ENCODE data around the gene SIL1.
"Not testable (repeated sequence)": the region's sequence is repeated elsewhere in the genome, so short reads cannot be mapped to it uniquely, and the experiment has no call there.

Gene SIL1

GRCh38 chr5:139228201-139228803 is 30.1 kb upstream of the SIL1 start:
- H3K27ac ChIP-seq = no peak overlapping the region
- no peak for TF ChIP-seq CTCF (conservative IDR thresholded peaks at IDR 0.05)

- H3K27ac ChIP-seq = peak overlapping the region; percentile 48
- no peak for TF ChIP-seq CTCF (conservative IDR thresholded peaks at IDR 0.05)
Observed at GRCh38 chr5:139226131-139226530, 28.0 kb upstream of the SIL1 start.

GRCh38 chr5:139223481-139223880 is 25.3 kb upstream of the SIL1 start:
- H3K27ac ChIP-seq = no peak overlapping the region
- TF ChIP-seq CTCF (conservative IDR thresholded peaks at IDR 0.05) = no peak

GRCh38 chr5:139222346-139222745 is 24.2 kb upstream of the SIL1 start:
- no peak for TF ChIP-seq CTCF (conservative IDR thresholded peaks at IDR 0.05)
- no peak overlapping the region for H3K27ac ChIP-seq

GRCh38 chr5:139218038-139218437 is 19.9 kb upstream of the SIL1 start:
- not testable (repeated sequence) for H3K27ac ChIP-seq

- no peak for TF ChIP-seq CTCF (conservative IDR thresholded peaks at IDR 0.05)
- H3K27ac ChIP-seq = no peak overlapping the region
Observed at GRCh38 chr5:139215107-139215975, 17.2 kb upstream of the SIL1 start.

GRCh38 chr5:139214646-139215045 is 16.5 kb upstream of the SIL1 start:
- no peak overlapping the region for H3K27ac ChIP-seq

More at GRCh38 chr5:139214646-139215045, 16.5 kb upstream of the SIL1 start:
- TF ChIP-seq CTCF (conservative IDR thresholded peaks at IDR 0.05) = no peak

All from VCaP (cell line).